DMS153 (cell line): ENCODE data around the gene ITSN1.
"Not testable (repeated sequence)": the region's sequence is repeated elsewhere in the genome, so short reads cannot be mapped to it uniquely, and the experiment has no call there.

Experiments
- DNase-seq: peaks from one replicate; lab custom pipeline; 2025; lab: John Stamatoyannopoulos, UW

ITSN1 gene

DNA sequence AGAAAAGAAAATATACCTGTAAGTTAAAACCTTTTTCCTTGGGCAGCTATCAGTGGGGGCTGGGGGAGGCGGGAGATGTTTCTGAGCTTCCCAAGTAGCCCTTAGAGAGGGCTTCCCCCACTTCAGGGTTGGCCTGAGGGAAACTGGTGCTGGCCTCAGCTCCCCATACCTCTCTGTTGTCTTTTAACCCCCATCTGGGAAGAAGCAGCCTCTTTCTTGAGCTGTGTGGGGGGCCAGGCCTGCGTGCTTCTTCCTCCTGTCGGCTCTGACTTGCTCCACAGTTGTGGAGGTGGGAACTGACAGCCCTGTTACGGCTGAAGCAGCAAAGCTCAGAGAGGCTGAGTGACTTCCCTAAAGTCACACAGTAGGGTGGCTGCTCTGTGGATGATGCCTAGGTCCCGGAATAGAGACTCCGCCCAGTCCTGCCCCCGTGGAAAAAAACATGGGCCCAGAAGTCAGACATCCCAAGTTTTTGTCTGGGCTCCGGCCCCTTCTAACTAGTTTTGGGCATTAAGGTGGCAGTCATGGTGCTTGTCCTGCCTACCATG lies 218.1 kb downstream of the ITSN1 start:
- DNase-seq = no peak

- no peak for DNase-seq
Measured at GRCh38 chr21:33861125-33861524, 218.8 kb downstream of the ITSN1 start.

GRCh38 chr21:33863191-33863590 lies 220.9 kb downstream of the ITSN1 start:
- DNase-seq = not testable (repeated sequence)

- DNase-seq = no peak
Measured at GRCh38 chr21:33864150-33864549, 221.8 kb downstream of the ITSN1 start.

- no peak for DNase-seq
Measured at GRCh38 chr21:33865176-33865575, 222.9 kb downstream of the ITSN1 start.

GRCh38 chr21:33865996-33866575 lies 223.8 kb downstream of the ITSN1 start:
- no peak for DNase-seq

- DNase-seq = no peak
Measured at GRCh38 chr21:33866826-33867225, 224.5 kb downstream of the ITSN1 start.

DNA sequence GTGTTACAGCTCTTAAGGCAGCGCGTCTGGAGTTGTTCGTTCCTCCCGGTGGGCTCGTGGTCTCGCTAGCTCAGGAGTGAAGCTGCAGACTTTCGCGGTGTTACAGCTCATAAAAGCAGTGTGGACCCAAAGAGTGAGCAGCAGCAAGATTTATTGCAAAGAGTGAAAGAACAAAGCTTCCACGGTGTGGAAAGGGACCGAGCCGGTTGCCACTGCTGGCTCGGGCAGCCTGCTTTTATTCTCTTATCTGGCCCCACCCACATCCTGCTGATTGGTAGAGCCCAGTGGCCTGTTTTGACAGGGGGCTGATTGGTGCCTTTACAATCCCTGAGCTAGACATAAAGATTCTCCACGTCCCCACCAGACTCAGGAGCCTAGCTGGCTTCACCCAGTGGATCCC lies 225.6 kb downstream of the ITSN1 start:
- DNase-seq = not testable (repeated sequence)

DNA sequence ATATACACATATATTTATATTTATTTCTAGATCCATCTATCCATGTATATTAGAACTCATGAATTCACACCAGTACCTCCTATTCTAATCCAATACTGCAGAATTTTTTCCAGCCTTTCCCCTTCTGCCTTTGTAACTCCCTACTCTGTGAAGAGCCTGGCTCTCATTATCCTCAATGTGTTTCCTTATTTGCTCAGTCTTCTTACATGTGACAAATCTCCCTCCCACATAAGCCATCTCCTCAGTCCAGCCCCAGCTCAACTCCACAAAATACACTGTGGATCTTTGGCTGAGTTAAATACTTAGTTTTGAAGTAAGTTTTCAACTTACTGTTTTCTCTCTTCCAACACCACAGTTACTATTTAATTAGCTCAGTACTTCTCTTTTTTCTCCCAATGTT lies 227.6 kb downstream of the ITSN1 start:
- peak; percentile 34 for DNase-seq

- DNase-seq = no peak
Measured at GRCh38 chr21:33870768-33871167, 228.5 kb downstream of the ITSN1 start.

GRCh38 chr21:33871171-33871570 lies 228.9 kb downstream of the ITSN1 start:
- no peak for DNase-seq

DNA sequence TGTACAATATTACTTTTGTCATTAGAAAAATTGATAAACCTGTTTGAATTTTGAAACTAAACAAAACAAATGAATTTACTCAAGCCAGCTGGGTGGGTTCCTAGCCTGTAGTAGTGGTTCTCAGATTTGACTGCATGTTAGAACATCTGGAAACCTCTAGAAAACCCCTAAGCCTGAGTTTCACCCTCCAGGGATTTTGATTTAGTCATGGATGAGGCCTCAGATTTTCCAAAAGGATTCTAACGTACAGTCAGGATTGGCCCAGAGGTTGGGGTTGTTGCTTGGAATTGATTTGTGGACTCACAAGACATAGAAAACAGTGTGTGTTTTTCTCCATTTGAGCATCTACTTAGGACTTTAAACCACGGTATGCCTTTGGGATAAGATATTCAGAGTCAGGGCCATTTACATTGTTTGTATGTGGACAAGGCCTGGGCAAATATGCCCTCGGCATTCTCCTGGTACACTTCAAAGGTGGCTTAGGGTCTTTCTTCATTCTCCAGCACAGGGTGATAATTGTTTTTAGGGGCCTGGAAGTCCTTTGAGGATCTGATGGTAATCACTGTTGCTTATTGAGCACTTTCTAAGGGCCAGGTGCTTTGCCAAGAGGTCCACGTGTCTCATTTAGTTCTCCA lies 230.7 kb downstream of the ITSN1 start:
- no peak for DNase-seq

GRCh38 chr21:33874161-33874560 lies 231.9 kb downstream of the ITSN1 start:
- DNase-seq = no peak

GRCh38 chr21:33875026-33875695 lies 232.9 kb downstream of the ITSN1 start:
- DNase-seq = no peak

DNA sequence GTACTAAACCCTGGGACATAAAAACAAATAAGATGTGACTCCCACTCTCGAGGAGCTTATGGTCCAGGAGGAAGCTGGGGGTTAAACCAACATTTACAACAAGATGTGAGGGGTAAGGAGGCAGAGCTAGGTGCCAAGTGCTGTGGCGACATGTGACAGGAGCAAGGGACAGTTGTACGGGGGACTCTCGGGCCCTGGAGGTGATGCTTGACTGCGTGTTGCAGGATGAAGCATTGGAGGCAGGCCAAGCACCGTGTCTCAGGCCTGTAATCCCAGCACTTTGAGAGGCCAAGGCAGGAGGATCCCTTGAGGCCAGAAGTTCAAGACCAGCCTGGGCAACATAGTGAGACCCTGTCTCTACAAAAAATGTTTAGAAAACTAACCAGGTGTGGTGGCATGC lies 236.5 kb downstream of the ITSN1 start:
- no peak for DNase-seq

DNA sequence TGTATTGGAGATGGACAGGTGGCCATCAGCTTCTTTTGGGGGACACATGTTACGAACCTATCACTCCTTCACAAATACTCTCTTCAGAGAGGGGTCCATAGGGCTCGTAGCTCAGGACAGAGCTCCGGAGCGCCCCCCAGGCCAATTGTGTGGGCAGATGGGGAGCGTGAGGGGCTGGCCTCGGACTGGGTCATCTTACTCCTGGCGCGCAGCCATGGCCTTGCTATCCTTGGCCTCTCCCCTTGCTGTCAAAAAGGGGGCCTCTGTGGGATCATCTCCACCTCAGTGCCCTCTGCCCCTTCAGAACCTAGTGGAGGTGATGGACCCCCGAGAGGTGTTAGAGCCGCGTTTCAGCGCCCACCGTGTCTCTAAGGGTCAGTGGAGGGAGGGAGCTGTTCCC lies 238.3 kb downstream of the ITSN1 start:
- DNase-seq = no peak

DNA sequence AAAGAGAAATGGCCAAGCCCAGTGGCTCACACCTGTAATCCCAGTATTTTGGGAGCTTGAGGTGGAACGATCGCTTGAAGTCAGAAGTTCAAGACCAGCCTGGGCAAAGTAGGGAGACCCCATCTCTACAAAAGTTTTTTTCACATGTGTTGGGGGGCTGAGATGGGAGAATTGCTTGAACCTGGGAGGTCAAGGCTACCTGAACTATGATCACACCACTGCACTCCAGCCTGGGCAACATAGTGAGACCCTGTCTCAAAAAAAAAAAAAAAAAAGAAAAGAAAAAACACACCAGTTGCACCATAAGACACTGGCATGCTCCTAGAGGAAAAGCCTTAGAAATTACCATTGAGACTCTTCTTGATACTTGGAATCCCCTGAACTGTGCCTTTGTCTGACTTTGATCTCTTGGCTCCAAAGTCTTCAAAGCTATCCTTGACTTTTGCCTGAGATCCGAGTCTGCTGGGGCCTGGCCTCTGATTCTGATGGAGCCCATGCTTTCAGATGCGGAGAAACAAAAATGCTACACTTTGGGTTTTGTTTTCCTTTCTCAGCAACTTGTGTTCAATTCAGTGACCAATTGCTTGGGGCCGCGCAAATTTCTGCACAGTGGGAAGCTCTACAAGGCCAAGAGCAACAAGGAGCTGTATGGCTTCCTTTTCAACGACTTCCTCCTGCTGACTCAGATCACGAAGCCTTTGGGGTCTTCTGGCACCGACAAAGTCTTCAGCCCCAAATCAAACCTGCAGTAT lies 239.6 kb downstream of the ITSN1 start:
- no peak for DNase-seq

DNA sequence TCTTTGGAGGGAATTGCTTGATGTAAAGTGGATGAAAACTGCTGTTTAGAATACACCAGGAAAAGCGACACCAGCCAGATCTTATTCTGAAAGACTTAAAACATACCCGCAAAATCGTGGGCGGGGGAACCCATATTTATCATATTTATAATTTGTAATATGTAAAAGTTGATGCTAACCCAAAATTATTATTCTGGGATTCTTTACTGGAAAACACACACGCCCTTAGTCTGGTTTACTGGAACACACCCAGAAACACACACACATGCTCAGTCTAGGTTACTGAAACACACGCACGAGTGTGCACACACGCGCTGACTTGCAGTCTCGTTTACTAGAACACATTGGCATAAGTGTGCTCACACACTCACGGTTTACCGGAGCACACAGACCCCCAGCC lies 240.8 kb downstream of the ITSN1 start:
- DNase-seq = no peak

DNA sequence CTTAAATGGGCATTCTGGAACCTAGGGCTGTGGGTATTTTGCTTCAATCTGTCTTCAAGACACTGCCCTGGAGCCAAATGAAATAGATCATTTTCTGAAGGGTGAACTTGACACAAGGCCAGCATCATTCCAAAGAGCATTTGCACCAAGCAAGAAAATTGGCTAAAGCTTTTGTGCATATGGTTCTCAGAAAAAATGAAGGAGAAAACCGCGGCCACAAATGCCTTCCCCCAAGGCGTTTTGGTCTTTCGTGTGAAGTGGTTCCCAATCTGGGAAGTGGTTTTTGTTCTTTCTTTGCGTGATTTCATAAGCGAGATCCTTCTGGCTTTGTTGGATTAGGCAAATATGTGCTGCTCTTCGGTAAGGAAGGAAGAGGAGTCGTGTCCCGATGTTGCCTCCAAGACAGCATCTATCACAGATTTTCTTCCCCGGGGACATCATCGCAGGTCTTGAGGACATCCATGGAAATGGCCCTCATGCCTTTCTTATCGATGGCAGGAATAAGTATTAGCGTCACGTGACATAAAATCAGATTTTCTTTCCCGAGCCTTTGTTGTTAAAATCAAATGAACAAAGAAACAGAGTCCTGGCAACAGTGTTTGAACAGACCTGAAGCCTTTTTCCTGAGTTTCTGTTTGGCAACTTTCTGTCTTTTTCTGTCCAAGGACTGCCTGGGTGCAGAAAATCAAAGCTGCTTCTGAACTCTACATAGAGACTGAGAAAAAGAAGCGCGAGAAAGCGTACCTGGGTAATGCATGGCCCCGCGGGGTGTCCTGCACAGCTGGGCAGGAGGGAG lies 242.3 kb downstream of the ITSN1 start:
- no peak for DNase-seq

DNA sequence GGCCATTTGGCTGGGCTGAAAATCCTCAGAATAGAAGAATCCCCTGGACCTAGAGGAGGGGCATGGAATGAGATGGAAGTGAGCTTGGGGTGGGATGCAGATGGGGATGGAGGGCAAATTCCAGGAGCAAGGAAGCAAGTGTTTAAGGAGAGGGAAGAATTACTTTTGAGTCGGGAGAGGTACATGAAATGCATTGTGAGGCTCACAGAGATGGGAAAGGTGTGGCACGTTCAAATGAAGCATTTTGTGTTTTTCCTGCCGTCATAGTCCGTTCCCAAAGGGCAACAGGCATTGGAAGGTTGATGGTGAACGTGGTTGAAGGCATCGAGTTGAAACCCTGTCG lies 242.8 kb downstream of the ITSN1 start:
- no peak for DNase-seq

DNA sequence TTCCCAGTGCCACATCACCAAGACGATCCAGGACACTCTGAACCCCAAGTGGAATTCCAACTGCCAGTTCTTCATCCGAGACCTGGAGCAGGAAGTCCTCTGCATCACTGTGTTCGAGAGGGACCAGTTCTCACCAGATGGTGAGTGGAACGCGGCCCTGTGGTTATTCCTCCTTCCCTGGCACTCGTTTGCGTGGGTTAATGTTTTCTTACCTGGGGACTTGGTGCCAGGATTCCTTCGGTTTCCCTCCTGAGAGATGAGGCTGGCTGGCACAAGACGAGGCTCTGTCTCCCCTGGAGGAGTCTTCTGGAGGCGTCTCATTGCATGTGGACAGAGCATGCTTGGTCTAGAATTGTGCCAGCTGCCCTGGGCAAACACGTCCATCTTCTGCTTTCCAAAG lies 244.0 kb downstream of the ITSN1 start:
- no peak for DNase-seq

DNA sequence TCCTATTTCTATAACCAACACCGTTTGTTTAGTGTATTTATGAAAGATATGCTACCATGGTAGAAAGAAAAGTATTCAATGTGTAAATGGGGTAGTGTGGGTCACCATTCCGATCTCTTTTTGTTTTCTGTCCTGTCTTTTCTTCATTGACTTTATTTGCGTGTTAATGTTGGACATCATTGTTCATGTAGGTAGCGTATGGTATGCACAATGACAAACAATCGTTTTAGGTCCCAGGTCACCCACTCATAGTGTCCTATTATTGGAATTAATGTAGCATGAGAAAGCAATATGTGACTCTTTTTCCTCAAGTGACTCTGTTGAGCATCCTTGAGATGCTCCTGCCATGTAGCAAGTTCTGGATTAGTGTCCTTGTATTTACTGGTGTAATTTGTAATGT lies 247.9 kb downstream of the ITSN1 start:
- no peak for DNase-seq
